ENCODE results near the gene NEUROD1.

DNA sequence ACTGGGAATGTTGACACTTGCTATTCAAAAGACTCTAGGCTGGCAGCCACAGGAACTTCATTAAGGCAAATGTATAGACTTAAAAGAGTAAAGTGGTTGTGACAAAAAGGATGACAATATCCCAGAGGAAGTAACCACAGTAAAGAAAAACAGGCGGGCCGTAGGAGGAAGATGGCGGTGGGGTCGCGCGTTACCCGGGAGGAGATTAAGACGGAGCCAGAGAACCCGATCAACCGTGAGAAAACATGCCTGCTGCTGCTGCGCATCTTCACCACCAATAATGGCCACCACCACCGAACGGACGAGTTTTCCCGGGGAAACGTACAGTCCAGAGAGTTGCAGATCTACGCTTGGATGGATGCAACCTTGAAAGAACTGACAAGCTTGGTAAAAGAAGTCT lies 14.0 kb upstream of the NEUROD1 start:
- no peak for TF ChIP-seq POLR2A (IDR thresholded peaks at IDR 0.05)
- TF ChIP-seq CTCF (IDR thresholded peaks at IDR 0.05) = no peak
